GM10266 (cell line): ENCODE measurements around the gene TTC3.

ENCODE experiments used
- DNase-seq: peaks from one replicate; pipeline ENCODE4 v3.0.0; 2012; ENCODE audit errors: extremely low spot score
- CTCF ChIP-seq: IDR thresholded peaks from 2 replicates; pipeline ENCODE4 v1.5.1; 2012; ENCODE audit warnings: mild to moderate bottlenecking, low read depth; ENCODE audit not compliant: control insufficient read depth, insufficient read depth; ENCODE audit errors: missing control alignments

TTC3 gene

GRCh38 chr21:37072274-37072987 is 623 bp upstream of the TTC3 start:
- no peak for DNase-seq

GRCh38 chr21:37073417-37074196 is 553 bp downstream of the TTC3 start:
- peak; percentile 16 for TF ChIP-seq CTCF
- peak; percentile 44 for DNase-seq

More at GRCh38 chr21:37072274-37072987, 623 bp upstream of the TTC3 start:
- no peak for TF ChIP-seq CTCF

GRCh38 chr21:37074197-37074510 is 1.1 kb downstream of the TTC3 start:
- no peak for DNase-seq
- no peak for TF ChIP-seq CTCF

- TF ChIP-seq CTCF: no peak
- DNase-seq: no peak
Observed at GRCh38 chr21:37074546-37074945, 1.5 kb downstream of the TTC3 start.

GRCh38 chr21:37075214-37075770 is 2.2 kb downstream of the TTC3 start:
- no peak for TF ChIP-seq CTCF
- DNase-seq: no peak

- TF ChIP-seq CTCF: no peak
- no peak for DNase-seq
Observed at GRCh38 chr21:37076087-37076850, 3.2 kb downstream of the TTC3 start.
